HG03097 (cell line): Measurements from ENCODE around the gene NEU4.
"Not testable (repeated sequence)": the region's sequence is repeated elsewhere in the genome, so short reads cannot be mapped to it uniquely, and the experiment has no call there.

Experiments
- ATAC-seq: cut with Tn5 transposase; IDR thresholded peaks from one replicate; pipeline ENCODE4 v1.9.1; 2021; ENCODE audit not compliant: unreplicated experiment, low FRiP score

Gene NEU4

DNA sequence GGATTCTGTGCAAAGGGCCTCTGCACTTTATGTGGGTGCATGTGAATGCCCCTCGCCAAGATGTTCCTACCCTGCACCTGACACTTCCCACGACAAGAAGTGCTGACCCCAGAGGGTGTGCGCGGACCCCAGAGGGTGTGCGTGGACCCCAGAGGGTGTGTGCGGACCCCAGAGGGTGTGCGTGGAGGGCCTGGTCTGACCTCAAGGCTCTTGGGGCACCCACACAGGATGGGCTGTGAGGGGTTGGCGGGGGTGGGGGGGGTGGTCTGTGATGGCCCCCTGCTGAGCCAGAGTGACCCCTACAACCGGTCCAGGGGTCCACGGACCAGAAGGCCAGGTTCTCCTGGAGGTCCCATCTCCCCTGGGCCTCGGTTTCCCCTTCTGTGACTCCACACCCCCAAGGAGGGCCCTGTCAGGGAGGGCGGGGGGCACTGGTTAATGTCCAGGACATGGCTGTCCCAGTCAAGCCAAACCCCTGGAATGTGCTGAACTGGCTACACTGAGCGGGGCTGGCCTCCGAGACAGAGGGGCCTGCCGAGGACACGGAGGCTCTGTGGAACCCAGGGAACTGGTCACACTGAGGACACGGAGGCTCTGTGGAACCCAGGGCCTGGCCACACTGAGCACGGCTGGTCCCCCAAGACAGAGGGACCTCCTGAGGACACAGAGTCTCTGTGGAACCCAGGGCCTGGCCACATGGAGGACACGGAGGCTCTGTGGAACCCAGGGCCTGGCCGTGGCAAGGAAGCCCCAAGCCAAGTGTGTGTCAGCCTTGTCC, 3.1 kb downstream of the NEU4 start:
- no peak for ATAC-seq

DNA sequence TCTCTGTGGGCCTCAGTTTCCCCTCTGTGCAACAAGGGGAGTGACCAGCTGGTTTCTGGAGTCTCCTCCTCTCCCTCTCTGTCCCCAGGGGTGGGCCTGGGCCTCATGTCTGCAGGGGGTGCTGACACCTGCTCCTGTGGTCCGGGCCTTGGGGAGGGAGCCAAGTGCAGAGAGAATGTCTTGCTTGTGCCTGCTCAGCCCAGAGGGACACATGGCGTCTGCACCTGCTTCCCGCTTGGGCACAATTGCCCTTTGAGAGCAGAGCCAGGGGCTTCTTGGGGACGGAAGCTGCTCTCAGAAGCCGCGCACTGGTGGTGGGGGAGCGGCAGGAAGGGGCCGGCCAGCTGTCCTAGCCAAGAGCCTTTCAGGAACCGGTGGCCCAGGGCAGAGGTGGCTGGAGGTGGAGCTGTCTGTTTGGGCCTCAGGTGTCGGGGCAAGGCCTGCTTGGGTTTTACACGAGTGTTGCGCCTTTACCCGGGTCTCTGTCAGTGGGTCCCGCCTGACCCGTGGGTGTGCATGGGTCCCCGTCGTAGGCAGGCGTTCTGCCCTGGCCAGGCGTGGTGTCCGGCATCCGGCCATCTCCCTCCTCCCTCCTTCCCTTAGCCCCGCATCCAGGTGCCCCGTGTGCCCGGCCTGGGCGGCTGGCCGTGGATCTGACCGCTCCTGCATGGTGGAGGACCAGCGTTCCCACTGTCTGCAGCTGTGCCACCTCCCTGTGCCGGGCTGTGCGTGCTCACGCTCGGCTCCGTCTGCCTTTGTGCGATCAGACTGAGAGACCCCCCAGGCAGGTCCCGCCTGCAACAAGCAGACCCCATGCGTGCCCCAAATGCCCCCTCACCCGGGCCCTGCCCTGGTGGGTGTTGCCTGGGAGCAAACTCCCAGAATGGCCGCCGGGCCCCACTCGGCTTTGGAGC, 4.0 kb downstream of the NEU4 start:
- no peak for ATAC-seq

DNA sequence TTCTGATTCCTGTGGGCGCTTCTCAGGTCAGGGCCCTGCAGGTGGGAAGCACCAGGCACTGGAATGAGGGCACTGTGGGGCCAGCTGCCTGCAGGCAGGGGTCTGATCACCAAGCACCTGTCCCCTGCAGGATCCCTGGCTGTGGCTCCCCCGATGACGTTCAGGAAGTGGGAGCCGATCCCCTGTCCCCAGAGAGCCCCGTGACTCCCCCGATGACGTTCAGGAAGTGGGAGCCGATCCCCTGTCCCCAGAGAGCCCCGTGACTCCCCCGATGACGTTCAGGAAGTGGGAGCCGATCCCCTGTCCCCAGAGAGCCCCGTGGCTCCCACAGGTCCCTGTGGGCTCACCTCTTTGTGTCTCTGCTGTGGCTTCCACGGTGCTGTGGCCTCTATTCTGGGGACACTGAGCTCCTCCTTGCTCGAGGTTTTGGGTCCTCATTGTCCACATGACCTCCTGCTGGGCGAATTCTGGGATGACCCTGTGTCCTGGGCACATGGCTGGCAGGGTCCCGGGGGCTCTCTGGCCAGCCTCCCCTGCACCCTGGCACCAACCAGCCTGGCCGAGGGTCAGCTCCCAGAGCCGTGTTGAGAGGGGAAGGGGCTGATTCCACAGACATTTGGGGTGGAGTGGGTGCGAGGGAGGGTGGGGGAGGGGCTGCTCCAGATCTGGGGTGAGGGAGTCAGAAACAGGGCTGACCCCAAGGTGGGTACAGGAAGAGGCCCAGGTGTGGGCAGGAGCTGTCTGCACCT, 4.8 kb downstream of the NEU4 start:
- ATAC-seq, result no peak

DNA sequence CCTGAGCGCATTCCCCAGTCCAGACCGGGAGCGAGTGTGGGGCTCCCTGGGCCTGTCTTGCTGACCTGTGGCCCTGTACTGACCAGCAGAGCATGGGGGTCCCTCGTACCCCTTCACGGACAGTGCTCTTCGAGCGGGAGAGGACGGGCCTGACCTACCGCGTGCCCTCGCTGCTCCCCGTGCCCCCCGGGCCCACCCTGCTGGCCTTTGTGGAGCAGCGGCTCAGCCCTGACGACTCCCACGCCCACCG, 5.3 kb downstream of the NEU4 start:
- no peak for ATAC-seq

DNA sequence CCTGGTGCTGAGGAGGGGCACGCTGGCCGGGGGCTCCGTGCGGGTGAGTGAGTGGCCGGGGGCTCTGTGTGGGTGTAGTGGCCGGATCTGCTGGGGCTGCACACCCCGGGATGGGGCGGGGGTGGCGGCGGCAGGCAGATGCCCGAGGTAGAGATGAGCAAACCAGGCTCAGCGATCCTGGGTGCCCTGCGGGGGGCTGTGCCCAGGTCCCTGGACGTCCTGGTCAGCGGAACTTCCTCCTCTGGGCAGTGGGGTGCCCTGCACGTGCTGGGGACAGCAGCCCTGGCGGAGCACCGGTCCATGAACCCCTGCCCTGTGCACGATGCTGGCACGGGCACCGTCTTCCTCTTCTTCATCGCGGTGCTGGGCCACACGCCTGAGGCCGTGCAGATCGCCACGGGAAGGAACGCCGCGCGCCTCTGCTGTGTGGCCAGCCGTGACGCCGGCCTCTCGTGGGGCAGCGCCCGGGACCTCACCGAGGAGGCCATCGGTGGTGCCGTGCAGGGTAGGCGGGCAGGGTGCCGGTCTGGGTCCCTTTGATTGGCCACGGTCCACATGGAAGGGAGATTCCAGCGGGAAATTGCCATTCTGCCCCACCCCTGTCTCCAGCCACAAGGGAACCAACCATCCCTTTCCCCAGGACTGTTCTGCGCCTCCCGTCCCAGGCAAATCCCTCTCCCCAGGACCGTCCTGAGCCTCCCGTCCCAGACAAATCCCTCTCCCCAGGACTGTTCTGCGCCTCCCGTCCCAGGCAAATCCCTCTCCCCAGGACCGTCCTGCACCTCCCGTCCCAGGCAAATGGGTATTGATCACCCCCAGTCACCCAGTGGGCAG, 5.9 kb downstream of the NEU4 start:
- ATAC-seq, result no peak

DNA sequence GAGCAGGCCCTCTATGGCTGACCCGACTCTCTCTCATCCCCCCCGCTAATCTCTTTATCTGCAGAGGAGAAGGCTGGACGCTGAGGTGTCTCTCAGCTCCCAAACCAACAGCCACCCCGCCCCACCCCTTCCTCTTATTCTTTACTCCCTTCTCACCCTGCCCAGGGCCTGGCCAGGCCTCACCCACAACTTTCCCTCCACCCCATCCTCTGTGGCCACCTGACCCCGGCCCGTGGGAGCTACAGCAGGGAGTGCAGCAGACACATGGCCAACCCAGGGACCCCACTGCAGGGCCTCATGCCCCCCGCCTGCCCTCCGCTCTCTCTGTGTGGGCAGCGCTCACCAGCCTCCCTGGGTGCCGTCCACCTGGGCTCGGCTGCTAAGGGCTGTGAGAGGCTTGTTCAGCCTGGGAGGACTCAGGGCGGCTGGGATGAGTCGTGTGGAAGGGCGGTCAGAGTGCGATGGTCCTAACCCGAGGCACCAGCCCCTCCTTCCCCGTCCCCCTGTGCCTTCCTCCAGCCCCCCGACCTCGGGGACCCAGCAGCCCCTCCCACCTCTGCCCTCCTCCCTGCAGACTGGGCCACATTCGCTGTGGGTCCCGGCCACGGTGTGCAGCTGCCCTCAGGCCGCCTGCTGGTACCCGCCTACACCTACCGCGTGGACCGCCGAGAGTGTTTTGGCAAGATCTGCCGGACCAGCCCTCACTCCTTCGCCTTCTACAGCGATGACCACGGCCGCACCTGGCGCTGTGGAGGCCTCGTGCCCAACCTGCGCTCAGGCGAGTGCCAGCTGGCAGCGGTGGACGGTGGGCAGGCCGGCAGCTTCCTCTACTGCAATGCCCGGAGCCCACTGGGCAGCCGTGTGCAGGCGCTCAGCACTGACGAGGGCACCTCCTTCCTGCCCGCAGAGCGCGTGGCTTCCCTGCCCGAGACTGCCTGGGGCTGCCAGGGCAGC, 6.8 kb downstream of the NEU4 start:
- no peak for ATAC-seq

DNA sequence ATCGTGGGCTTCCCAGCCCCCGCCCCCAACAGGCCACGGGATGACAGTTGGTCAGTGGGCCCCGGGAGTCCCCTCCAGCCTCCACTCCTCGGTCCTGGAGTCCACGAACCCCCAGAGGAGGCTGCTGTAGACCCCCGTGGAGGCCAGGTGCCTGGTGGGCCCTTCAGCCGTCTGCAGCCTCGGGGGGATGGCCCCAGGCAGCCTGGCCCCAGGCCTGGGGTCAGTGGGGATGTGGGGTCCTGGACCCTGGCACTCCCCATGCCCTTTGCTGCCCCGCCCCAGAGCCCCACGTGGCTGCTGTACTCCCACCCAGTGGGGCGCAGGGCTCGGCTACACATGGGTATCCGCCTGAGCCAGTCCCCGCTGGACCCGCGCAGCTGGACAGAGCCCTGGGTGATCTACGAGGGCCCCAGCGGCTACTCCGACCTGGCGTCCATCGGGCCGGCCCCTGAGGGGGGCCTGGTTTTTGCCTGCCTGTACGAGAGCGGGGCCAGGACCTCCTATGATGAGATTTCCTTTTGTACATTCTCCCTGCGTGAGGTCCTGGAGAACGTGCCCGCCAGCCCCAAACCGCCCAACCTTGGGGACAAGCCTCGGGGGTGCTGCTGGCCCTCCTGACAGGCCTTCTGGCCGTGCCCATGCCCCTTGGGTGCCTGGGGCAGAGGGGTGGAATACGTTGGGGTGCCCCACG, 7.6 kb downstream of the NEU4 start:
- ATAC-seq, result no peak

DNA sequence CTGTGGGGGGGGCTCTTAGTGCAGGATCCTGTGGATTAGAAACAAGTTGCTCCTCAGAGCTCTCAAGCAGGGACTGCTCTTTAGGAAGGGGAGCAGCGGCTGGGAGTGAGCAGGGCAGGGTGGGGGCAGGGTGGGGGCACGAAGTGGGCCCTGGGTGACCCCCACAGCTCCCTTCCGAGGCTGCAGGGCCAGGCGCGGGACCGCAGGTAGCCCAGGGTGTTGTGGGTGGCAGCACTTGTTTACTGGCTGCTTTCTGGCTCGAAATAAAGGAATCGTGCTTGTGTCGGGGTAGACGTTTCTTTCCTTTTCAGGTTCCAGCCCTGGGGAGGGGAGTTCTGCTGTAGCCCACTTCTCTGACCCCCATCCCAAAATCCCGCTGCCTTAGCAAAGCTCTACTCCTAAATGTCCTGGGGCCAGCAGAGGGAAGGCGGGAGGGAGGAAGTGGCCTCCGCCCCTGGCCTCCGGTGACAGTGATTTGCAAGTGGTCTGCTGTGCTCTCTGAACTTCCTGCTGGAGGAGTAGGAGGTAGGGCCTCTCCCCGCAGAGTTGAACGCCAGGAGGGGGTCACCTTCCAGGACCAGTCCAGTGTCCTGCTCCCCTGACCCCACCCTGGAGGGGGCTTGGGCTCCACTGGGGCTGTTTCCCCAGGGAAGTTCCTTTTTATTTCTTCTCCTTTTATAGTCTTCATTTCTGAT, 8.3 kb downstream of the NEU4 start:
- ATAC-seq, result no peak

DNA sequence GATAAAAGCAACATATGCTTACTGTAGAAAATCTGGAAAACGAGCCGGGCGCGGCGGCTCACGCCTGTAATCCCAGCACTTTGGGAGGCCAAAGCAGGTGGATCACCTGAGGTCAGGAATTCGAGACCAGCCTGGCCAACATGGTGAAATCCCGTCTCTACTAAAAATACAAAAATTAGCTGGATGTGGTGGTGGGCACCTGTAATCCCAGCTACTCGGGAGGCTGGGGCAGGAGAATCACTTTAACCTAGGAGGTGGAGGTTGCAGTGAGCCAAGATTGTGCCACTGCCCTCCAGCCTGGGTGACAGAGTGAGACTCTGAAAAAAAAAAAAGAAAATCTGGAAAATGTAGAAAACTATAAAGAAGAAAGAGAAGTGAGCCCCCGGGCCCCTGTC, 8.8 kb downstream of the NEU4 start:
- ATAC-seq, result not testable (repeated sequence)

DNA sequence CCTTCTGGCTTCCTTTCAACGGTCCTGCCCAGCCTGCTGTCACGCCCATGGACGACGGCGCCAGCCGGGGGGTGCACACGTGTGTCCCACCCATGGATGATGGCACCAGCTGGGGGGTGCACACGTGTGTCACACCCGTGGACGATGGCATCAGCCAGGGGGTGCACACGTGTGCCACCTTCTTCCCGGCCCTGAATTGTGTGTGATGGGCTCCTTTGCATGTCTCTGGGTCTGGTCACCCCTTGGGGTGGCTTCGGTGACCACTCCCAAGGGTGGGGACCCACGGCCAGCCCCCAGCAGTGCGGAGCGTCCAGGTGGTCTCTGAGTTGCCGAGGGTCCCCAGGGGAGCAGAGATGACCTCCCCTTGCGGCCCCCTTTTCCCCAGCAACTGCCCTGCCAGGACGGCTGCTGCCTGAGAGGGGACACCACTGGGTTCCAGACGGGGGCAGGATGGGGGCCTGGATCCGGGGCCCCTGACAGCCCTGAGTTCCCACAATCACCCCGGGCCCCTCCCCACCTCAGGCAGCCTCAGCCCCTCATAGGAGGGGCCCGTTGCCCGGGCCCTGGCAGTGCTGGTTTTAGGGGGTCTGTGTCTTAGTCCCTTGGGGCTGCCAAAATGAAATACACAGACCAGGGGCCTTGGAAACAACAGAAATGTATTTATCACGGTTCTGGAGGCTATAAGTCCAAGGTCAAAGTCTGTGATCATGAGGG, 9.4 kb downstream of the NEU4 start:
- no peak for ATAC-seq

DNA sequence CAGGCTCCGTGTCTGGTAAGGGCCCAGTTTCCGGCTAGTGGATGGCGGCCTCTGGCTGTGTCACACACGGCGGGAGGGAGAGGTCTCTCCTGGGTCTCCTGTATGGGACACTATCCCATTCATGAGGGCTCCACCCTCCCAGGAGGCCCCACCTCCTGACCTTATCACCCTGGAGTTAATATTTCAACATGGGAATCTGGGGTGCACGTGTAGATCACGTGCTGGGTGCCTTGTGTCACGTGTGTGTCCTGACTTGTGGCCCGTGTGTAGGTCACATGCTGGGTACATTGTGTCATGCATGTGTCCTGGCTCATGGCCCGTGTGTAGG, 9.9 kb downstream of the NEU4 start:
- ATAC-seq, result no peak

DNA sequence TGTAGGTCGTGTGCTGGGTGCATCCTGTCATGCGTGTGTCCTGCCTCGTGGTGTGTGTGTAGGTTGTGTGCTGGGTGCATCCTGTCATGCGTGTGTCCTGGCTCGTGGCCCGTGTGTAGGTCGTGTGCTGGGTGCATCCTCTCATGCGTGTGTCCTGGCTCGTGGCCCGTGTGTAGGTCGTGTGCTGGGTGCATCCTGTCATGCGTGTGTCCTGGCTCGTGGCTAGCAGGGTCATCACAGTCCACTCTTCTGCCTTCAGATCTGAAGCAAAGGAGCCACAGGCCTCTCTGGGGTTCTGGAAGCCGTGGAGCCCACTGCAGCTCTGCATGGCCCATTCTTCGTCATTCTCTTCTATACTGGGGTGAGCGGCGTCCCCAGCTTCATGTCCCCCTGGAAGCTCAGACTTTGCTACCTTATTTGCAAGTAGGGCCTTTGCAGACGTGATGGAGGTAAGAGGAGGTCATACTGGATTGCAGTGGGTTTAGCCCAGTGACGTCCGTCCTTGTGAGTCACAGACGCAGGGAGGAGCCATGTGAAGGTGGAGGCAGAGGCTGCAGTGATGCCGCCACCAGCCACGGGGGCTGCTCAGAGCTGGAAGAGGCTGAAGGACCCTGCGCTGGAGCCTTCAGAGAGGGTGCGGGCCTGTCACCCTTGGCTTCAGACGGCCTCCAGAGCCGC, 11.1 kb downstream of the NEU4 start:
- ATAC-seq, result not testable (repeated sequence)

DNA sequence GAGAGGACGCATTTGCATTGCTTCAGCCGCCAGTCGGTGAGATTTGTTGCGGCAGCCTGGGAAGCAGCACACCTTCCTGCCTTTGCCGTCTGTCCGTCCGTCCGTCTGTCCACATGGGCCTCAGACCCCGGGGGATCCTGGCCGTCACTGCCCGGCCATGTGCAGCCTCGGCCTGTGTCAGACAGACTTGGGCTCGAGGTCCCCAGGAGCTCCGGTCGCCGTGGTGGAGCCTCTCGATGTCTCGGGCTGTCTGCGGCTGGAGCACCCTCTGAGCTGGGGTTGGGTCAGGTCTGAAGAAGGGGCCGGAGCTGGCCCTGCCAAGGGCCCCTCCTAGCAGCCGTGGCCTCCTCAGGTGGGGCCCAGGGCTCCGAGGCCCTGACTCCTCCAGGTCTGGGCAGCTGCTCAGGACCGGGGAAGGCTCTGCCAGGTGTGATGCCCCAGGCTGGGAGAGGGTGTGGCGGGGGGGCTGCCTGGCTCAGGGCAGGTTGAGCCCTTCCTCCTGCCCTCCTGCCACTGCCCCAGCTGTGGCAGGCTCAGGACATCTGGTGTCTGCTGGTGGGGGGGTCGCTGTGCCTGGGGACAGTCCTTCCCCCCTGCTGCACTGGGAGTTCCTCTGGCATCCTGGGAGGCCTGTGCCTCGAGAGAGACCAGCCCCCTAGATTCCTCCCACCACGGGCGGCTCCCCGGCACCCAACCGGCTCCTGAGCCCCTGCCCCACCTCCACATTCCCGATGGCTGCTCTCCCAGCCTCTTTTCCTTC, 11.8 kb downstream of the NEU4 start:
- ATAC-seq, result no peak

DNA sequence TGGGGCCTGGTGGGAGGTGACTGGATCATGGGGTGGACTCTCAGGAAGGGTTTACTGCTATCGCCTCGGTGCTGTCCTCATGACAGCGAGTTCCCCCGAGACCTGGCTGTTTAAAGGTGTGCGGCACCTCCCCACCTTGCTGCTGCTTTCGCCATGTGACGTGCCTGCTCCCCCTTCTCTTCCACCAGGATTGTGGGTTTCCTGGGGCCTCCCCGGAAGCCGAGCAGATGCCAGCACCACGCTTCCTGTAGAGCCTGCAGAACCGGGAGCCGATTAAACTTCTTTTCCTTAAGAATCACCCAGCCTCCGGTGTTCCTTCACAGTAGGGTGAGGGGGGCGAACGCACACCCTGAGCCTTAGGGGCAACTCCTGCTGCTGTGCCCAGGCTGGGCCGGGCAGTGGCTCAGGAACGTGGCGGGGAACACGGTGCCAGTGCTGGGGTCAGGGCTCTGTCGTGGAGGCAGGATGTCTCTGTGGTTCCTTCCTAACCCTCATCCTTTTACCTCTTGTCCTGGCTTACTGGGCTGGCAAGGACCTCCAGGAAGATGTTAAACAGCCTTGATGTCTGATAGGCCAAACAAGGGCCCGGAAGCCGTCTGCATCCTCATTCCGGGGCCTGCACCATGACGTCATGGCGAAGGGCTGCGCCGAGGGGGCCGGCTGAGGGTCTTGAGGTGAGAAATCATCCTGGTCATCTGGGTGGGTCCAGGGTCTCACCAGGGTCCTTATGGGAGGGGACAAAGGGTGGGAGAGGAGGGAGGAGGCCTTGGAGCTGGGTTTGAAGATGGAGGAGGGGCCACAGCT, 12.7 kb downstream of the NEU4 start:
- ATAC-seq, result no peak

DNA sequence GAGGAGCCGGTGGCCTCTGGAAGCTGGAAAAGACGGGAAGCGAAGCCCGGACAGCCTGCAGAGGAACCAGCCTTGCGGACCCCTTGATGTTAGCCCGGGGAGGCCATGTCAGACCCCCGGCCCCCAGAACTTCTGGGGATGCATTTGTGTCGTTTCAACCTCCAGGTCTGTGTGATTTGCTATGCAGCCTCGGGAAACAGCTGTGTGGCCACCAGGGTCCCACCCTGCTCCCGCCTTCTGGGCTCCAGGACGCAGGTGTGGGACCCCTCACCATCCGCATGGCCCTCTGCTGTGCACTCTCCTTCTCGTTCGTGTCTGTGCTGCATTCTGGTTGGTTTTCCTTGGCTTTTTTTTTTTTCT, 13.3 kb downstream of the NEU4 start:
- no peak for ATAC-seq
